H7 (cell line): ENCODE data around the gene TBP. TPM values are rescaled to one million over a fixed set of nuclear protein-coding genes. Genes with fewer than 3 reads are reported as not detected.
"Not testable (repeated sequence)": the region's sequence is repeated elsewhere in the genome, so short reads cannot be mapped to it uniquely, and the experiment has no call there.

Experiments used
- DNase-seq: peaks from one replicate; pipeline ENCODE4 v3.0.0; 2012
- H3K27me3 ChIP-seq: 2 replicates; pipeline ENCODE4 v1.6.0; 2011; ENCODE audit warnings: mild to moderate bottlenecking, low read length; ENCODE audit not compliant: control insufficient read depth, insufficient read depth
- H3K36me3 ChIP-seq: replicated peaks from 2 replicates; pipeline ENCODE4 v1.5.1; 2011; ENCODE audit warnings: low read length; ENCODE audit not compliant: control insufficient read depth, insufficient read depth
- H3K4me3 ChIP-seq: 2 replicates; pipeline ENCODE4 v1.5.1; 2011; ENCODE audit warnings: low read depth, mild to moderate bottlenecking, control low read depth, low read length, moderate library complexity; ENCODE audit not compliant: insufficient read depth
- total RNA-seq: library from RNA; depleted of rRNA; stranded (reverse); fragments of >200 nt; shearing (Covaris generic); gene quantifications from 2 replicates; pipeline ENCODE4 v1.2.3, GENCODE V29; 2014

The TBP gene
- total RNA-seq, 1 experiment from 2014 or later: 23.4 TPM

- Histone ChIP-seq H3K4me3 (no peak overlapping the region), H3K36me3 (no peaks in the 10 kb centered on the region), H3K27me3 (no peaks in the 10 kb centered on the region)
- no peak for DNase-seq
Observed at GRCh38 chr6:170523256-170524171, 30.7 kb upstream of the TBP start.

GRCh38 chr6:170524172-170524502 lies 30.0 kb upstream of the TBP start:
- no peaks in the 10 kb centered on the region for H3K27me3 ChIP-seq
- no peaks in the 10 kb centered on the region for H3K36me3 ChIP-seq
- no peak for DNase-seq
- H3K4me3 ChIP-seq: no peak overlapping the region

GRCh38 chr6:170525795-170526194 lies 28.4 kb upstream of the TBP start:
- H3K27me3 ChIP-seq: no peaks in the 10 kb centered on the region
- no peaks in the 10 kb centered on the region for H3K36me3 ChIP-seq
- no peak for DNase-seq
- no peak overlapping the region for H3K4me3 ChIP-seq

DNA sequence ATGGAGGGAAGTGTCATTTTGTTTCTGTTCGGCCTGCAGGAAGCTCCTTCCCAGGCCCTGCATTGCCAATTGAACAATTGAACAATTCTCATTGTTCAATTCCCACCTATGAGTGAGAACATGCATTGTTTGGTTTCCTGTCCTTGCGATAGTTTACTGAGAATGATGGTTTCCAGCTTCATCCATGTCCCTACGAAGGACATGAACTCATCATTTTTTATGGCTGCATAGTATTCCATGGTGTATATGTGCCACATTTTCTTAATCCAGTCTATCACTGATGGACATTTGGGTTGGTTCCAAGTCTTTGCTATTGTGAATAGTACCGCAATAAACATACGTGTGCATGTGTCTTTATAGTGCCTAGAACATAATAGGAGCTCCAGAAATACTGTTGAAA lies 26.2 kb upstream of the TBP start:
- H3K4me3 ChIP-seq, DNase-seq, H3K27me3 ChIP-seq, H3K36me3 ChIP-seq: not testable (repeated sequence)

DNA sequence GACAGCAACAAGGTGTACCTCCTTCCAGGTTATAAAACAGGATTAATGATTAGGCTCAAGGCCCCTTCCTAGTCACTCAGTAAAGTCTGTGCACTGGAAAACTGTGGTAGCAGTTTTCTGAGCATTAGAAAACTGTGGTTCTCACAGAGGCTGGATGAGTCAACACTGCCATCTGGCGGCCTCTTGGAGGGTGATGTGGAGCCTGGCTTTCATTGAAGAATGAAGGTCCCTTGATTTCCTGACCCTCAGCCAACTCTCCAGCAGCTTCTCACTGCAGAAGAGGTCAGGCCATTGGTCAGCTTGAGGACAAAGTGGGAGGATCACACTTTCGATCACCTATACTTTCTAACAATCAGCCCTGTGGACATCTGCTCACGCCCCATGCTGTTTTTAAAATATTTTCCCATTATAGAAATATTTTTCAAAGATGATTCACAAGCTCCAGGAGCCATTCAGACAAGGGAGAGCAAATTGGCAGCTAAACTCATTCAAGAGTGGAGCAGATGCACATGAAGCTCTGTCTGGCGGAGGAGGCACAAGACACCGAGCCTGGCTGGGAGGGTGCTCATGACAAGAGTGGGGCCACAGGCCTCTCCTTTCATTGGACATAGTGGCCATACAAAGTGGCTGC lies 24.2 kb upstream of the TBP start:
- peaks cover 6% of the 10 kb centered on the region for H3K36me3 ChIP-seq
- peak; percentile 71 for DNase-seq
- H3K4me3 ChIP-seq: no peak overlapping the region
- H3K27me3 ChIP-seq: no peaks in the 10 kb centered on the region

GRCh38 chr6:170532867-170533488 lies 21.2 kb upstream of the TBP start:
- Histone ChIP-seq H3K36me3 (peaks cover 28% of the 10 kb centered on the region), H3K4me3 (no peak overlapping the region), H3K27me3 (no peaks in the 10 kb centered on the region)
- no peak for DNase-seq

DNA sequence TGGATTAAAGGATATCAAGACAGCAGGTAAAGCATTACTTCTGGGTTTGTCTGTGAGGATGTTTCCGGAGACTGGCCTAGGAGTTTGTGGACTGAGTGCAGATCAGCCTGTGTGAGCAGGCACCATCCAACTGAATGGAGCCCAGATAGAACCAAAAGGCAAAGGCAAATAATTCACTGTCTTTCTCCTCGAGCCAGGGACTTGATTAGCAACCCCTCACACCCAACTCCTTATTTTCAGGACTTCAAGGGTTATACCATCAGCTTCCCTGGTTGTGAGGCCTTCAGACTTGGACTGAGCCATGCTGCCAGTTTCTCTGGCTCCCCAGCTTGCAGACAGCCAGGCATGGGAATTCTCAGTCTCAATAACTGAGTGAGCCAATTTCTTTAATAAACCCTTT lies 20.4 kb upstream of the TBP start:
- Histone ChIP-seq H3K4me3 (no peak overlapping the region), H3K27me3 (no peaks in the 10 kb centered on the region), H3K36me3 (peaks cover 31% of the 10 kb centered on the region)
- no peak for DNase-seq

DNA sequence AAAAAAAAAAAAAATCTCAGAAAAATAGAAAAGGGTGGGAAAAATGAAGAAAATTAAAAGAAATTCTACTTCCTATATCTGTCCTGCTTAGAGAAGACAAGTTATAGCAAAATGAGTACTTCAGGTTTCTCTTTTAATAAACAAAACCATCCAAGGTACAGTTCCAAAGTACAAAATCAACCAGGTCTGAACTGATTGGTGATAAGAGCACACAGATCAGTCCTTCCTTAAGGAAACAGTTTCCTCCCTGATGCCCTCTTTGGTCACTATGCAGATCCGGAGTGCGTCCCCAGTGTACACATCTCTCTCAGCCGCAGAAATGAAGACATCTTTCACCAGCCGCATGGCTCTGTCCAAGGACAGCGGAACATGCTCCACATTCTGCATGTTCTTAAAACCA lies 19.2 kb upstream of the TBP start:
- no peaks in the 10 kb centered on the region for H3K27me3 ChIP-seq
- H3K4me3 ChIP-seq: no peak overlapping the region
- peaks cover 32% of the 10 kb centered on the region for H3K36me3 ChIP-seq
- no peak for DNase-seq

DNA sequence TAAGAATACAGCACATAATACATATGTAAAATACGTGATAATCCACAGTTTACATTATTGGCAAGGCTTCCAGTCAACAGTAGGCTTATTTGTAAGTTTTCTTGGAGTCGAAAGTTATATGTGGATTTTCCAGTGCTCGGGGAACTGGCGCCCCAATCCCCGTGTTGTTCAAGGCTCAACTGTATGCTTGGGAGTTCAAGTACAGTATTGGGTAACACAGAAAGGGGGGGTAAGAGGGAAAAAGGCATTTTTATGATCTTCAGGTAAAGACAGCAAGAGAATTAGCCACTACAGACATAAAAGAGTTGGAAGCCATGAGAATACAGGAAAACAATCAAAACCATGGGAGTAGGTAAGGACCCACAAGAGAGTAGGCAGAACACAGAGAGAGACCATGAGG lies 17.5 kb upstream of the TBP start:
- H3K36me3 ChIP-seq: peaks cover 37% of the 10 kb centered on the region
- DNase-seq: no peak
- H3K27me3 ChIP-seq: no peaks in the 10 kb centered on the region
- no peak overlapping the region for H3K4me3 ChIP-seq

- no peak overlapping the region for H3K4me3 ChIP-seq
- H3K36me3 ChIP-seq: peaks cover 44% of the 10 kb centered on the region
- DNase-seq: no peak
- H3K27me3 ChIP-seq: no peaks in the 10 kb centered on the region
Observed at GRCh38 chr6:170537329-170537728, 16.8 kb upstream of the TBP start.

GRCh38 chr6:170542031-170542719 lies 12.0 kb upstream of the TBP start:
- DNase-seq: no peak
- Histone ChIP-seq H3K27me3 (no peaks in the 10 kb centered on the region), H3K4me3 (no peak overlapping the region), H3K36me3 (peaks cover 52% of the 10 kb centered on the region)

DNA sequence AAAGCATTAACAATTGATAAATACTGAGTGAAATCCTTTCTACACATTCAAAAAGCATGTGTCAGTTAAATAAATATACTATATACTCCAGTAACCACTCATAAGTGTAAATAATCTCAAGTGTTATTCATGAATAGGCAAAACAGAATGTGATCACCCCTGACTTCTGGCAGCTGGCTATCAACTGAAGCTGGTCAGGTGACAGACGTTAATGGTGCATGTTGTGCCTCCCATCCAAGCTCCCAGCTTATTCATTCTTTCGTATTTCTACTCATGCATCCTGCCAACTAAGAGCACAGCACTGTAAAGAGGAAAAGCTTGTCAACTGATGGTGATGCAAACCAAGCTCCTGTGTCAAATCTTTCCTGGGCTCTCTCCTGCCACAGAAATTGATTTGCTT lies 8.8 kb upstream of the TBP start:
- no peak for DNase-seq
- peaks cover 46% of the 10 kb centered on the region for H3K36me3 ChIP-seq
- H3K4me3 ChIP-seq: no peak overlapping the region
- H3K27me3 ChIP-seq: no peaks in the 10 kb centered on the region

DNA sequence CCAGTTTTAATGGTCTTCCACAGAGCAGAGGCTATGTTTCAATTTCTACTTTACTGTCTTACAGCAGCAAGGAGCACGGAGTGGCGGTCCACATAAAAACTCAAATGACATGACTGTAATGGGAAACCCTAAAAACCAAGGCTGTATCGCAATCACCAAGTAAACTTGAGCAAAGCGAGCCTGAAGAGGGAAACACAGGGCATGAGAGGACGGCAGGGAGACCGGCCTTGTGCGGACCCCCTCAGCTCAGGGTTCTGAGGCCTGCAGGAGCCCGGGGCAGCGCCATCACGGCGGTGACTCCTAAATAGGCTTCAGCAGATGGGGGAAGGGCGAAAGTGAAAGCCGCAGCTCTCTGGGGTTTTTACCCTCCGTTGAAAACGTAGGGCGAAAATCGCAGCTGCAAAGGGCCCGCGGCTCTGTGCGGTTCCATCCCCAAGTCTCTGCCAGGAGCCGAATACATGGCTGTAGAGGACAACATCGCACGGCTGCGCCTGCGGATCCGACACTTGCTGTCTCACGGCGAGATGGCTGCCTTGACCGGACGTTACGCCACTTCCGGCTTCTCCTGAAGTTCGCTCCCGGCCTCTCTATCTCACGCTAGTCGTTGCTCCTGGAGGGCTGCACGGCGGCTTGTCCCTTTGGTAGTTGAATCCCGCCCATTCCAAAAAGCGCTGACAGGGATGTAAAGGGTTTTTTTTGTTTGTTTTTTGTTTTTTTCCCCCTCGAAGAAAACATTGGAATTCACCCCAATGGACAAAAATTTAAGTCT lies 1.2 kb upstream of the TBP start, which contains the start of gene PSMB1:
TSS of gene PSMB1 (minus strand) at position 543 of the 769 bp plus-strand sequence. CDS start at position 478, 65 bp downstream.
- Histone ChIP-seq H3K27me3 (no peaks in the 10 kb centered on the region), H3K4me3 (peak within 1 kb of the TSS; percentile 85)
- peak; percentile 76 for DNase-seq

GRCh38 chr6:170553534-170554012 lies 596 bp upstream of the TBP start:
- Histone ChIP-seq H3K36me3 (peaks cover 4% of the 10 kb centered on the region), H3K27me3 (no peaks in the 10 kb centered on the region), H3K4me3 (peak overlapping the region; percentile 85)
- DNase-seq: peak; percentile 38

More for the DNA sequence above, 1.2 kb upstream of the TBP start, which contains the start of gene PSMB1:
- H3K36me3 ChIP-seq: peaks cover 7% of the 10 kb centered on the region
